GM12865 (cell line): ENCODE data around the gene FSTL4.

ENCODE experiments used
- DNase-seq: peaks from one replicate; pipeline ENCODE4 v3.0.0; 2010; ENCODE audit warnings: low read depth
- H3K4me3 ChIP-seq: 2 replicates; pipeline ENCODE4 v1.5.1; 2011; ENCODE audit warnings: mild to moderate bottlenecking, low read depth, low read length, control low read depth
- TF ChIP-seq, protein P1 (sequence below): IDR thresholded peaks from 2 replicates; pipeline ENCODE4 v1.5.1; 2011; ENCODE audit warnings: low read length, control low read depth, low read depth, inconsistent platforms; ENCODE audit not compliant: insufficient read depth; ENCODE audit errors: missing control alignments

Gene FSTL4

GRCh38 chr5:133406977-133407632 is 205.2 kb downstream of the FSTL4 start:
- TF ChIP-seq, protein P1, sequence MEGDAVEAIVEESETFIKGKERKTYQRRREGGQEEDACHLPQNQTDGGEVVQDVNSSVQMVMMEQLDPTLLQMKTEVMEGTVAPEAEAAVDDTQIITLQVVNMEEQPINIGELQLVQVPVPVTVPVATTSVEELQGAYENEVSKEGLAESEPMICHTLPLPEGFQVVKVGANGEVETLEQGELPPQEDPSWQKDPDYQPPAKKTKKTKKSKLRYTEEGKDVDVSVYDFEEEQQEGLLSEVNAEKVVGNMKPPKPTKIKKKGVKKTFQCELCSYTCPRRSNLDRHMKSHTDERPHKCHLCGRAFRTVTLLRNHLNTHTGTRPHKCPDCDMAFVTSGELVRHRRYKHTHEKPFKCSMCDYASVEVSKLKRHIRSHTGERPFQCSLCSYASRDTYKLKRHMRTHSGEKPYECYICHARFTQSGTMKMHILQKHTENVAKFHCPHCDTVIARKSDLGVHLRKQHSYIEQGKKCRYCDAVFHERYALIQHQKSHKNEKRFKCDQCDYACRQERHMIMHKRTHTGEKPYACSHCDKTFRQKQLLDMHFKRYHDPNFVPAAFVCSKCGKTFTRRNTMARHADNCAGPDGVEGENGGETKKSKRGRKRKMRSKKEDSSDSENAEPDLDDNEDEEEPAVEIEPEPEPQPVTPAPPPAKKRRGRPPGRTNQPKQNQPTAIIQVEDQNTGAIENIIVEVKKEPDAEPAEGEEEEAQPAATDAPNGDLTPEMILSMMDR: no peak
- no peak for DNase-seq
- no peak overlapping the region for H3K4me3 ChIP-seq

- no peak overlapping the region for H3K4me3 ChIP-seq
- TF ChIP-seq, protein P1: no peak
Observed at GRCh38 chr5:133406208-133406976, 205.9 kb downstream of the FSTL4 start.

DNA sequence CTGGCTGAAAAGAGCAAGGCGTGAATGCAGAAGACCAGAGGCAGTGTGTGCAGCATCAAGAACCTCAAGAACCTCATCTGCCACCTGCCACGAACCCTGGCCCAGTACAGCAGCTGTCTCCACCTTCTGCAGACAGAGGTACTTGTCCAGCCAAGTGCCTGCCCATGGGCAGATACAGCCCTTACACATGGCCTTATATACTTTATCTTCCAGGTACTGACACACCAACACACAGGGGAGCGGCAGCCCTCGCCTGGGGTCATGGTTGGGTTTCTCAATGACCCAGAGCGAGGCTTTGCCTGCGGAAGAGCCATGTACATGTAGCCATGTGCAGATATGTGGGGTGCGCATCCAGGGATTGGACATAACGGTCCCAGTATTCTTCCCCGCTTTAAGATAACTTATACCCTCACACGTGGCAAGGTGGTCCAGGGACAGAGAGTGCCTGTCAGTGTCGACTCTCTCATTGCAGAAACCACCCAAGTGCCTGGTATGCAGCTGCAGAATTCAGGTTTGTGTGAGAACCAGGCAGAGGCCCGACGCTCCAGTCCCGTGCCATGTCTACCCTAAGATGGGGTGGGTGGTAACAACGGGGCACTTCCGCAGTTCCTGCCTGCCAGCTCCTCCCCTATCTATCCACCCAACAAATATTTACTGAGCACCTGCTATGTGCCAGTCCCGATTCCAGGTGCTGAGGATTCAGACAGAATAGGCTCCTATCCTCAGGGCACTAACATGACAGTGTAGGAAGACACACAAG is 206.9 kb downstream of the FSTL4 start:
- no peak overlapping the region for H3K4me3 ChIP-seq
- TF ChIP-seq, protein P1: no peak
- no peak for DNase-seq

More at GRCh38 chr5:133406208-133406976, 205.9 kb downstream of the FSTL4 start:
- DNase-seq: no peak

GRCh38 chr5:133404724-133405123 is 207.6 kb downstream of the FSTL4 start:
- TF ChIP-seq, protein P1: peak; percentile 16
- H3K4me3 ChIP-seq: no peak overlapping the region
- no peak for DNase-seq

DNA sequence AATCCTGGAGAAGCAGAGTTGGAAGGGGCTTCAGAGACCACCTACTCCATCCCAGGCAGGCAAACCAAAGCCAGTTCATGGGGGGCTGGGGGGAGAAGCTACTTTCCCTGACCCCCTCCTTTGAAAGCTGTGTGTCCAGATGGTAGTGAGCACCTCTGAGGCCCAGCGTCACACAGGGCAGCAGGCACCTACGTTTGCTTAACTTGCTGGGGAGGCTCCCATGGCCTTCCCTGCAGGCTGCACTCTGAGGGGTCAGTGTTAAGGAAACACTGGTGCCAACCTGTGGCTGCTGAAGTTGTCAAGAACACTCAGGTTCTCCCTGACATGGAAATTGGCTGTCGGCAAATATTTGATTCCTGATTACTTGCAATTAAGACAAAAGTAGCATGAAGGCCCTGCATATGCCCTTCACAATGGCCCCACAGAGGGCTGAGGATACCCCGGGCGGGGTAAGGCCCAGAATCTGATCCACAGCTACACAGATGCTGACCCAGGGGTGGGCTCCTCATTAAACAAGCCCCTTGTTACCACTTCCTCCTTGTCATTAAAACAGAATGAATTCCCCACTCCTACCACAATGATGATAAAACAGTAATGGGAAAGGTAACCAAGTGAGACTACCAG is 208.5 kb downstream of the FSTL4 start:
- DNase-seq: no peak

GRCh38 chr5:133402775-133403174 is 209.6 kb downstream of the FSTL4 start:
- H3K4me3 ChIP-seq: no peak overlapping the region
- TF ChIP-seq, protein P1: no peak
- DNase-seq: no peak

More for the DNA sequence above, 208.5 kb downstream of the FSTL4 start:
- no peak overlapping the region for H3K4me3 ChIP-seq
- TF ChIP-seq, protein P1: no peak
